Ammon's horn (tissue), 1 donor: ENCODE data around the gene AGMO.

ENCODE experiments used
- DNase-seq: peaks from one replicate; pipeline ENCODE4 v3.0.0-alpha.2; 2016; ENCODE audit warnings: low spot score

AGMO gene

GRCh38 chr7:15397922-15398760 lies 163.7 kb downstream of the AGMO start:
- DNase-seq = no peak

DNA sequence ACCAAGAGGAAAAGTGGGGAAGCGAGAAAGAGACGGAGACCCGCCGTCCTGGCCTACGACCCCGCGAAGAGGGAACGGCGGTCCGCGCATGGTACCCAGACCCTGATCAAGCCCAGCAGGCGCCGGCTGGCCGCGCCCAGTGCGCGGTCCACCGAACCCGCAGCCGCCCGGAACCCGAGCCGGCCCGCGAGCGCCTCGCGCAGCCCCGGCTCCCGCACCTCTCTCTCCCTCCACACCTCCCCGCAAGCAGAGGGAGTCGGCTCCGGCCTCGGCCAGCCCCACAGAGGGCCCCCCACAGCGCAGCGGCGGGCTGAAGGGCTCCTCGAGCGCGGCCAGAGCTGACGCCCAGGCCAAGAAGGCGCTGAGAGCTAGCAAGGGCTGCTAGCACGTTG lies 164.7 kb downstream of the AGMO start:
- no peak for DNase-seq

DNA sequence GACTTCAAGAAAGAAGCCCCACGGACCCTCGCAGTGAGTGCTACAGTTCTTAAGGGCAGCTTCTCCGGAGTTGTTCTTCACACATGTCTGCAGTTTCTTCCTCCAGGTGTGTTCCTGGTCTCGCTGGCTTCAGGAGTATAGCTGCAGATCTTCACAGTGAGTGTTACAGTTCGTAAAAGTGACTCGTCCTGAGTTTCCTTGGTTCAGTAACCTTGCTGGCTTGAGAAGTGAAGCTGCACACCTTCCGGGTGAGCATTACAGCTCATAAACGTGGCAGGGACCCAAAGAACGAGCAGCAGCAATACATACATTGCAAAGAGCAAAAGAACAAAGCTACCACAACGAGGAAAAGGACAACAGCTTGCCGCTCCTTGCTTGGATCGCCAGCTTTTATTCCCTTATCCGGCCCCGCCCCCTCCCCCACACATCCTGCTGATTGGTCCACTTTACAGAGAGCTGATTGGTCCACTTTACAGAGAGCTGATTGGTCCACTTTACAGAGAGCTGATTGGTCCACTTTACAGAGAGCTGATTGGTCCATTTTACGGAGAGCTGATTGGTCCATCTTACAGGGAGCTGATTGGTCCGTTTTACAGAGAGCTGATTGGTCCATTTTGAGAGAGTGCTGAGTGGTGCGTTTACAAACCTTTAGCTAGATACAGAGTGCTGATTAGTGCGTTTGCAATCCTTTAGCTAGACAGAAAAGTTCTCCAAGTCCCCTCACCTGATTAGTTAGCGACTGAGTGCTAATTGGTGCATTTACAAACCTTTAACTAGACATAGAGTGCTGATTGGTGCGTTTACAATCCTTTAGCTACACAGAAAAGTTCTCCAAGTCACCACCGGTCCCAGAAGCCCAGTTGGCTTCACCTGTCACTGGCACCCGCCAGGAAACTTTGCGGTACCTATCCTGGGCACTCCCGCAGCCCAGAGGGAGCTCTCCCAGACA lies 165.3 kb downstream of the AGMO start:
- DNase-seq = no peak

DNA sequence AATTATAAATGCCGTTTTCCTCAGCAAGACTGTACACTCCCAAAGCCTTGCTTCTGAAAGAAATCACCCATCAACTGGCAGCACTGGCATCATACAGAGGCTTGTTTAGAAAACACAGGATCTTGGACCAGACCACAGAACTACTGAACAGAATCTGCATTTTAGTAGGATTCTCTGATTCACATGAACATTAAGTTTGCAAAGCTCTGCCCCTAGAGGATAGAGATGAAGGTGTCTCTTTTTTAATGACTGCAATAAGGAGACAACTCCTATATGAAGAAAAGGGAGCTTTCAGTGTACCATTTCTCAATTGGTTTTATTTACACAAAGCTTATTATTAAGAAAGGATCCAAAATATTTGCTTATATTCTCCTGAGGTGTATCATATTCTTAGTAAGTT lies 172.7 kb downstream of the AGMO start:
- no peak for DNase-seq

DNA sequence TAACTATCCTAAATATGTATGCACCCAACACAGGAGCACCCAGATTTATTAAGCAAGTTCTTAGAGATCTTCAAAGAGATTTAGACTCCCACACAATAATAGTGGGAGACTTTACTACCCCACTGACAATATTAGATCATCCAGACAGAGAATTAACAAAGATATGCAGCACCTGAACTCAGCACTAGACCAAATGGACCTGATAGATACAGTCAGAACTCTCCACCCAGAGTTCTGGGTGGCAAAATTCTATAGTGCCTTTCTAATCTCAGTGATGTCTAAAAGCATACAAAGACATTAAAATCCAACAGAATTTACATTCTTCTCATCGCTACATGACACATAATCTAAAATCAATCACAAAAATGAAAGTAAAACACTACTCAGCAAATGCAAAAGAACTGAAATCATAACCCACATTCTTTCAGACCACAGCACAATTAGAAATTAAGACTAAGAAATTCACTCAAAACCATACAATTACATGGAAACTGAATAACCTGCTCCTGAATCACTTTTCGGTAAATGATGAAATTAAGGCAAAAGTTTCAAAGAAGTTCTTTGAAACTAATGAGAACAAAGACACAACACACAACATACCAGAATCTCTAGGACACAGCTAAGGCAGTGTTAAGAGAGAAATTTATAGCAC lies 183.2 kb downstream of the AGMO start:
- DNase-seq = no peak

DNA sequence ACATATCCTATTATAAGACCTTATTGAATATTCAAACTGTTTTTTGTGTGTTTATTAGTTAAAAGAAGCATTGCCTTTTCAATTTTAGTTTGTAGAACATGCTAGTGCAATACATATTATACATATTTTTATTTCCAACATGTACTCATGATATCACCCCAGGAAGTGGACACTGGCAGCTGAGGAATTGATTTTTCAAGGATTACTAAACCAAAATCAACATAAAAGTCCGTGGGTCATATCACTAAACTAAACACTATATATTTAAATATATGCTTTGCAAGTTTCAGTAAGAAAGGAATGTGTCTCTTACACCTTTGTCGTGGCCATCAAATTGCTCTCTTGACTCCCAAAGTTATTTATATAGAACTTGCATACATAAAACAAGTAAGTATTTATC lies 185.2 kb downstream of the AGMO start:
- no peak for DNase-seq

GRCh38 chr7:15370441-15370840 lies 191.4 kb downstream of the AGMO start:
- peak; percentile 38 for DNase-seq

DNA sequence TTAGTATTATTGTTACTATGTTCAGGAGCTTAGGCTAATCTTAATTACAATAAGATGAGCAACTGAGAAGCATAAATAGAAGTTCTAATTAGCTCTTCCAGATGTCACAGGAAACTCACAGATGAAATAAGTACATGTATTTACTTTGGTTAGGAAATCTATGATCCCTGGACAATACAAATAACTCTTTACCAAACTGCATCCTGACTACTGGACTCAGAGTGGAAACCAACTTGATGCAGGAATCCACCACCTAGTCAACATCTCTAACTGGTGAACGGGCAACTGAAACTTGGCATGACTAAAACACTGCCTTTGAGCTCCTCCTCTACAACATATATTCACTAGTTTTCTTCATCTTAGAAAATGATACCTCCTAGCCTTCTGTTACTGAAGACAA lies 193.2 kb downstream of the AGMO start:
- no peak for DNase-seq

DNA sequence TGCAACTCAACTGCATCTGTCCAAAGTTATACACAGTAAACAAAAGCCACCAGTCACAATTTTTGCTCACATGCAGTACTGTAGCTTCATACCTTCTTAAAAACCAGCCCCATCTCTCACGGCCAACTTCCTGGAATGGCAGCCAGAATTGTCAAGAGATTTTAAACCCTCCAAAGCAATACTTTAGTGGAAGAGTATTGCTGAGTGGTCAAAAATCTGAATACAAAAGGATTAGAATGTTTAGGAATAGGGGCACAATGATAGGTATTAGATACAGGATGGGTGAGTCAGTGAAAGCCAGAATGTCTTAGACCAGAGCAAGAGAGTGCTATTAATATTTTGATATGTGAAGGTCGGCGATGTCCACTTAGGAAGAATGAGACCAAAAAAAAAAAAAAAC lies 193.9 kb downstream of the AGMO start:
- no peak for DNase-seq

DNA sequence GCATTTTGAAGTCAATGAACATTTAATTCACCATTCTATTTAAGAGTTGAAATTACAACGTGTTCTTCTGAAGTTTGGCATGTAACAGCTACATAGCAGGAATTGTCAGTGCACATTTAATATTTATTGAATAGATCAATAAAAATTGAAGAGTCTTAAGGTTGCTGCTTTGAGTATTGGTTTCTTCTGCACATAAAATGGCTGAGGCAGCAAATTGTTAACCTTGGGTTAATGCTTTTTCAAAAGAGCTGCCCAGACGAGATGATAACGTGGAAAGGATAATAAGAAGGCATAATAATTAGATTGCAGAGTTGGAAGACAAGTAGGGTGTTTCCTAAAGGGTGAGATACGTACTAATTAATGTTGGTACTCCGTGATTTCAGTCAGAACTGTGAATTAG lies 203.7 kb downstream of the AGMO start:
- DNase-seq = no peak

DNA sequence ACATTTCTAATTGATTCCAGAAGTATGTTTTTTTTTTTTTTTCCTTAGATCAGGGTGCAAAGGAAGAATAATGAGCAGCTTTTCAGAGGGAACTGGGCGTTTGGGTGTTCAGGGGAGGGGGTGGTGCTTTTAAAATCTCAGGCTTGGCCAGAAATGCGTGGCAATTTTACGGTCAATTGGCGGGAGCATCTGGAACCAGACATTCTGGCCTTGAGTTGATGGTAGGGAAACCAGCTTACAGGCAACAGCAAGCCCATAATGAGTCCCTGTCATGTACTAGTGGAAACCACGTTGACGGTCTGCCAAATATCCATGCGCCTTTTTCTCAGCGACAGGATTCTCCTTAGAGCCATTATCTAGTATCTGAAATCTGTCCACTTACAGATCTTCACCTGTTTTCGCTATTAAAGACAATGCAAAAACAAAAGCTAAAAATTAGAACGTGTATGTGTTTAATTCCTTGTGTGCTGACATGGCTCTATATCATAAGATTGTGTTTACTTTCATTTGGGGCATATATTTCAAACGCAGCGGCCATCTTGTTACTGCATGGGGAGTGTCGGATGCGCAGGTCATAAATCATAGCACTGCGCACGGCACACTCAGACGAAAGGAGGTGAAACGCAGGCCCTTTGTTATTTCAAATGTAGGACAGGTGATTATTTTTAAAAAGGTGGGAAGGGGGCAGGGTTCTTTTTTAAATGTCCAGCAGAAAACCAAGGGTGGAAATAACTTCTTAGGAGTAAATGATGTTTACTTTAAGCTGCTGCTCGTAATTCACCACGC lies 209.2 kb downstream of the AGMO start:
- no peak for DNase-seq

DNA sequence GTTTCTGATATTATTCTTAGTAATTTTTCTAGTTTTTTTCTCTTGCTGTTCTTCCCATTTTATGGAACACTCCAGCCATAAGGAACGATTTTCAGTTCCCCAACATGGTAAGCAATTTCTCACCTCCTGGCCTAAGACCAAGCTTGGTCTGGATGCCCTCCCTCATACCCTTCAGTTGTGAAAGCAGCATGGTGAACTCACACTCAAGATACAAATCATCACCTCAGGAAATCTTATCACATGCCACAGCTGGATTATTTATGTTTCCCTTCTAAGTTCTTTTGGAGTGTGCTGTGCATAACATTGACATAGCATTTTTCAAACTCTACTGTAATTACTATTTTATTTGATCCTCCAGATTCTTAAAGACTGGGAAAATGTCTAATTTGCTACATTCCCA lies 216.6 kb downstream of the AGMO start:
- DNase-seq = no peak

GRCh38 chr7:15341817-15342216 lies 220.0 kb downstream of the AGMO start:
- no peak for DNase-seq

GRCh38 chr7:15336146-15336545 lies 225.7 kb downstream of the AGMO start:
- no peak for DNase-seq

DNA sequence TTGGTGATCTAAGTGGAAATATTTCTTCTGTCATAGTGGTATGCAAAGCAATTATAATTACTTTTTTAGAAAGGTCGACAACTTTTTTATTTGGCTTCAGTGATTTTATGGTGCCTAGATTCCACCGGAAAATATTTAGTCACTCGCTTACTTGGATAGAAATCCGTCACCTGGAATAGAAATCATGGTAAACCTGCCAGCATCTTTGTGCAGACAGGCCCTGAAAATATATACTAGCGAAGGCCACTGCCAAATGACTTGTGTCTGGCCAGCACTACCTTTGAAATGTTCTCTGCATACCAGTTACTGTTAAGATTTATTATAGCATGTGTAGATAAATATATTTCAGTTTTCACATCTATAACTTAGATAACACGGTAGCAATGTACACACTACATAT lies 226.4 kb downstream of the AGMO start:
- no peak for DNase-seq

DNA sequence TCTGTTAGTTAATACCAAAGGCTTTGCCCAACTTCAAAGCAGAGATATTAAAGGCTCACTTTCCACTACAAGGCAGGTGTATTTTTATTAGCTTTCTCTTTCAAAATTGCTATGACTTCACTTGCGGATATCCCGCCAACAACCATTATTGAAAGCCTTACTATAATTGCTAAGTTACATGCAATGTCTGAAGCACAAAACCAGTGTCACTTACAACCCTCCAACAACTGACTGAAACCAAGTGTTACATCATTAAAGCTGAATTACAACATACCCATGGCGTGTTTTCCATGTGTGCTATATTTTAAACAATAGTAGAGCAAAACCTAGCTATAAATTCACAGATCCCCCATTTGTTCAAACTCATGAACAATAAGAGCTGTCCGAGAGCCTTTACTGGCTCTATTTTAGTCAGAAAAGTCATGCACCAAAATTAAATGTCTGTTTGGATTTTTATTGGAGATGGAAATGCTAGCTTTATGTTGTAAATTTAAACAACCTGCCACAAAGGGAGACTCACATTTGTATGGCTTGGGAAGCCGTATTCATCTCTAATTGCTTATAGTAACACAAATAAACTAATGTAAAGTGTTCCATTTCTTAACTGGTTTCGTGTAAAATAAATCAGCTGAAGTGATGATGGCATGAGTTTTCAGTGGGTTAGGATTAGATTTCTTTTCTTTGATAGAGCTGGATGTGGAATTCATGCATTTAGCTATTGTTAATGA lies 227.1 kb downstream of the AGMO start:
- DNase-seq = no peak

- DNase-seq = no peak
Observed at GRCh38 chr7:15332956-15333355, 228.9 kb downstream of the AGMO start.

GRCh38 chr7:15330943-15331342 lies 230.9 kb downstream of the AGMO start:
- DNase-seq = no peak

- DNase-seq = no peak
Observed at GRCh38 chr7:15327001-15327400, 234.8 kb downstream of the AGMO start.

GRCh38 chr7:15326044-15326644 lies 235.7 kb downstream of the AGMO start:
- peak; percentile 30 for DNase-seq

GRCh38 chr7:15323550-15323949 lies 238.3 kb downstream of the AGMO start:
- peak; percentile 8 for DNase-seq
